Common myeloid progenitor, CD34-positive (primary cell): ENCODE measurements around the gene GCNT2. TPM values are rescaled to one million over a fixed set of nuclear protein-coding genes. Genes with fewer than 3 reads are reported as not detected.
A peak's percentile ranks its signal among the peaks of the same experiment; 100 is the strongest.

ENCODE experiments used
- CTCF ChIA-PET: fragments of 350-600 bp; sonication (Branson Sonifier 250); formaldehyde crosslinking; loops from one replicate; lab custom pipeline; 2021; ENCODE audit warnings: antibody characterized with exemption; lab: Charles Lee
- POLR2A ChIA-PET: fragments of 350-600 bp; sonication (Branson Sonifier 250); formaldehyde crosslinking; loops from one replicate; lab custom pipeline; 2021; ENCODE audit warnings: antibody characterized with exemption; lab: Charles Lee
- DNase-seq, 3 donors: peaks; one replicate each; pipeline versions ENCODE4 v3.0.0 to v3.0.0-alpha.2; 2013
- H3K27ac ChIP-seq, 2 experiments: 1 replicate in 1 of 2; 2 replicates in 1 of 2; pipeline ENCODE4 v1.7.0; 2013; ENCODE audit warnings: inconsistent platforms in 2 of 2, low read length in 2 of 2, mild to moderate bottlenecking in 2 of 2, low read depth in 1 of 2, moderate library complexity in 1 of 2; ENCODE audit not compliant: severe bottlenecking in 2 of 2, insufficient read depth in 1 of 2, poor library complexity in 1 of 2
- H3K27me3 ChIP-seq, 5 experiments: replicated peaks in 2 of 5; 1 replicate in 3 of 5; 2 replicates in 2 of 5; pipeline versions ENCODE4 v1.6.1 to v1.7.0; 2013; ENCODE audit warnings: low read length in 4 of 5, mild to moderate bottlenecking in 2 of 5, moderate library complexity in 2 of 5, inconsistent platforms in 1 of 5; ENCODE audit not compliant: insufficient read depth in 5 of 5, control insufficient read depth in 4 of 5
- H3K36me3 ChIP-seq, 4 experiments: 1 replicate in 2 of 4; 2 replicates in 2 of 4; pipeline versions ENCODE4 v1.6.1 to v1.7.0; 2013; ENCODE audit warnings: low read length in 3 of 4, control low read depth in 1 of 4, mild to moderate bottlenecking in 1 of 4; ENCODE audit not compliant: control insufficient read depth in 4 of 4, insufficient read depth in 4 of 4
- H3K4me1 ChIP-seq, 4 experiments: 1 replicate in 3 of 4; 2 replicates in 1 of 4; pipeline versions ENCODE4 v1.6.1 to v1.7.1; 2013; ENCODE audit warnings: low read length in 3 of 4, mild to moderate bottlenecking in 3 of 4, control low read depth in 1 of 4, inconsistent platforms in 1 of 4, moderate library complexity in 1 of 4; ENCODE audit not compliant: control insufficient read depth in 4 of 4, insufficient read depth in 4 of 4; ENCODE audit errors: control extremely low read depth in 1 of 4
- H3K4me3 ChIP-seq, 7 experiments: 1 replicate in 4 of 7; 2 replicates in 3 of 7; pipeline versions ENCODE4 v1.5.1 to v1.7.0; 2013; ENCODE audit warnings: mild to moderate bottlenecking in 7 of 7, low read length in 6 of 7, moderate library complexity in 6 of 7, inconsistent platforms in 2 of 7, low read depth in 2 of 7, control low read depth in 1 of 7; ENCODE audit not compliant: insufficient read depth in 4 of 7, control insufficient read depth in 1 of 7; ENCODE audit errors: extremely low read depth in 1 of 7
- H3K9me3 ChIP-seq, 5 experiments: 1 replicate in 4 of 5; 2 replicates in 1 of 5; pipeline versions ENCODE4 v1.6.1 to v1.7.1; 2013; ENCODE audit warnings: low read length in 4 of 5, mild to moderate bottlenecking in 2 of 5, inconsistent platforms in 1 of 5, low read depth in 1 of 5, moderate library complexity in 1 of 5; ENCODE audit not compliant: control insufficient read depth in 4 of 5, insufficient read depth in 2 of 5; ENCODE audit errors: control extremely low read depth in 1 of 5
- whole genome bisulfite sequencing: methylation state at CpG from one replicate; pipeline ENCODE4 v1.1.5; 2013; ENCODE audit not compliant: insufficient coverage; 5-methylcytosine and 5-hydroxymethylcytosine counted together
- polyA plus RNA-seq: library from polyadenylated mRNA; unstranded; fragments of 120-200 nt; gene quantifications from one replicate; pipeline ENCODE4 v1.2.1, GENCODE V29; 2013

The GCNT2 gene
- 14.6 TPM for polyA plus RNA-seq

GRCh38 chr6:10521104-10521808 lies at the start of gene GCNT2:
TSS of gene GCNT2 (plus strand) at chr6:10521351. CDS start at chr6:10528912, 7,561 bp downstream.
- POLR2A ChIA-PET: interaction anchor here (0.6 kb wide), 1 partner anchor 576 kb away, joined by 5 read pairs; no protein-coding TSS in a partner anchor
- WGBS: 0% methylated on average over 9 of the region's 12 CpGs
- DNase-seq: peak in 2 of 3 donors; percentile 63 to 77

DNA sequence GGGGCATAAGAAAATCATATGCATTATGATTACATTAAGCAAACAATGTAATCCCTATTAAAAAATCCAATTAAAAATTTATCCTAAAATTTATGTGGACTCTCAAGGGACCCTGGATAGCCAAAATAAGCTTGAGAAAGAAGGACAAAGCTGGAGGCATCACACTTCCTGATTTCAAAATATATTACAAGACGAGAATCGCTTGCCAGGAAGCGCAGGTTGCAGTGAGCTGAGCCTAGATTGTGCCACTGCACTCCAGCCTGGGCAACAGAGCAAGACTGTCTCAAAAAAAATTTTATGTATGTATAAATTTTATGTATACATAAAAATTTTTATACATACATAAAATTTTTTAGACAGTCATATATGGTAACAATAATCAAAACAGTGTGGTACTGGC lies 48.5 kb upstream of the GCNT2 start:
- H3K4me1 ChIP-seq: no peaks in the 10 kb centered on the region
- WGBS: no CpG with 5 or more reads among the region's 3 CpGs
- no peak overlapping the region for H3K4me3 ChIP-seq
- H3K27me3 ChIP-seq: peaks cover 0 to 2% (median 0%) of the 10 kb centered on the region in 5 experiments
- H3K9me3 ChIP-seq: peaks cover 0 to 6% (median 3%) of the 10 kb centered on the region in 5 experiments
- H3K36me3 ChIP-seq: no peaks in the 10 kb centered on the region
- ChIA-PET POLR2A (no interaction called here), CTCF (interaction anchor here (0.7 to 1.3 kb wide), 2 partner anchors 14 to 324 kb away, joined by 3 to 6 read pairs; no protein-coding TSS in a partner anchor)
- H3K27ac ChIP-seq: no peak overlapping the region
- DNase-seq: no peak

More at GRCh38 chr6:10521104-10521808, at the start of gene GCNT2:
- no peaks in the 10 kb centered on the region for H3K36me3 ChIP-seq
- CTCF ChIA-PET: interaction anchor here (0.5 to 2.4 kb wide), 5 partner anchors 10 to 743 kb away, joined by 3 to 15 read pairs (median 6); no protein-coding TSS in a partner anchor
- H3K4me3 ChIP-seq: peak within 1 kb of the TSS in 6 of 7 experiments; percentile 38 to 78 (median 58)
- H3K27me3 ChIP-seq: no peaks in the 10 kb centered on the region
- H3K9me3 ChIP-seq: no peaks in the 10 kb centered on the region
- peaks cover 30 to 73% (median 55%) of the 10 kb centered on the region in 4 experiments for H3K4me1 ChIP-seq
- H3K27ac ChIP-seq: peak within 1 kb of the TSS; percentile 69 to 85

DNA sequence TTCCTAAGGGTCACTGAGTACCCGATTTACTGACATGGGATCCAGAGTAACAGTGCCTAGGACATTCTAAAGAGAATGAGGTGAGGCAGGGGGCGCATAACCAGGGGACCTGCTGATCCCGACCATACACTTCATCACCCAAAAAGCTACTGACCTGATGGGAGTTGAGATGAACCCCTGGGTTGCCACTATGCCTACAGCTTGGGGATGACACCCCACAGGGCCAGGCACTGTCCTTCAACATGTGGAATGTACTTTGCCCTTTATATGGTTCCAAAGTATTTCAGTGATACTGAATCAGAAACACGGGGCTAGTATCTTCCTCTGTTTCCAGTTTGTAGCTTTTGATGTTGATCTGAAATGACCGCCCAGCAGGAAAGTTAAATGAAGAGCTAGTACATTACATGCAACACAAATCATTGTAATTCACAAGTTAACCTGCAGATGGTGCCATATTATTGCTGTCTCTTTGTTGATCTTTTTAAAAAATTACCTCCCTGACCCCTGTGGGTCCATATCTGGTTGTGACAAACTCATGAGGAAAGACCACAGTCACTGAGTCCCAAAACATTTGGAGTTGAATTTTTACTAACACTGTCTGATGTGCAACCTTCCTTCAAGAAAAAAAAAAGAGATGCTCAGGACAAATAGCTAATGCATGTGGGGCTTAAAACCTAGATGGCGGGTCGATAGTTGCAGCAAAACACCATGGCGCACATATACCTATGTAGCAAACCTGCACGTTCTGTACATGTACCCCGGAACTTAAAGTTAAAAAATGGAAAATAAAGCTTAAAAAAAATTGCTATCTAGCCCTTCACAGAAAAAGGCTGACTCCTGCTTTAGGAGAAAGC lies 42.7 kb upstream of the GCNT2 start:
- CTCF ChIA-PET: interaction anchor here (0.9 to 5.4 kb wide), 17 partner anchors 9 to 593 kb away, joined by 3 to 48 read pairs (median 4); no protein-coding TSS in a partner anchor
- Histone ChIP-seq H3K9me3 (no peaks in the 10 kb centered on the region), H3K27ac (no peak overlapping the region), H3K4me3 (no peak overlapping the region), H3K4me1 (no peaks in the 10 kb centered on the region), H3K27me3 (no peaks in the 10 kb centered on the region), H3K36me3 (no peaks in the 10 kb centered on the region)
- WGBS: 68% methylated on average over 5 of the region's 10 CpGs
- POLR2A ChIA-PET: no interaction called here
- DNase-seq: peak; percentile 47 to 55 (median 51)

- ChIA-PET POLR2A (interaction anchor here (0.7 kb wide), 1 partner anchor 9 kb away, joined by 6 read pairs; no protein-coding TSS in a partner anchor), CTCF (interaction anchor here (1.5 to 5.4 kb wide), 6 partner anchors 10 to 589 kb away, joined by 4 to 48 read pairs (median 7); no protein-coding TSS in a partner anchor)
- H3K9me3 ChIP-seq: no peaks in the 10 kb centered on the region
- H3K36me3 ChIP-seq: no peaks in the 10 kb centered on the region
- no peak for DNase-seq
- no peaks in the 10 kb centered on the region for H3K27me3 ChIP-seq
- no peak overlapping the region for H3K27ac ChIP-seq
- 71% methylated on average over 1 of the region's 7 CpGs for WGBS
- no peaks in the 10 kb centered on the region for H3K4me1 ChIP-seq
- H3K4me3 ChIP-seq: no peak overlapping the region
These were observed 41.0 kb upstream of the GCNT2 start for GRCh38 chr6:10479939-10480700.

- no peak for DNase-seq
These were observed 40.0 kb upstream of the GCNT2 start for GRCh38 chr6:10481101-10481500.

GRCh38 chr6:10482636-10483257 lies 38.4 kb upstream of the GCNT2 start:
- CTCF ChIA-PET: interaction anchor here (0.7 to 5.4 kb wide), 7 partner anchors 8 to 319 kb away, joined by 3 to 48 read pairs (median 3); no protein-coding TSS in a partner anchor
- POLR2A ChIA-PET: no interaction called here
- no peaks in the 10 kb centered on the region for H3K4me1 ChIP-seq
- no peaks in the 10 kb centered on the region for H3K9me3 ChIP-seq
- no peaks in the 10 kb centered on the region for H3K36me3 ChIP-seq
- no peak overlapping the region for H3K4me3 ChIP-seq
- DNase-seq: no peak
- H3K27me3 ChIP-seq: peaks cover 0 to 10% (median 0%) of the 10 kb centered on the region in 5 experiments
- WGBS: 96% methylated on average over 46 of the region's 46 CpGs
- H3K27ac ChIP-seq: no peak overlapping the region

More at GRCh38 chr6:10481101-10481500, 40.0 kb upstream of the GCNT2 start:
- Histone ChIP-seq H3K36me3 (no peaks in the 10 kb centered on the region), H3K4me1 (no peaks in the 10 kb centered on the region), H3K27ac (no peak overlapping the region), H3K9me3 (no peaks in the 10 kb centered on the region), H3K27me3 (no peaks in the 10 kb centered on the region), H3K4me3 (no peak overlapping the region)
- POLR2A ChIA-PET: no interaction called here
- WGBS: no CpG with 5 or more reads among the region's 1 CpG
- CTCF ChIA-PET: interaction anchor here (1.3 to 5.4 kb wide), 3 partner anchors 289 to 588 kb away, joined by 3 to 48 read pairs (median 5); no protein-coding TSS in a partner anchor
